Endothelial cell of umbilical vein (primary cell): ENCODE results near the gene SFT2D1. TPM values are rescaled to one million over a fixed set of nuclear protein-coding genes. Genes with fewer than 3 reads are reported as not detected.

Experiments used
- BruUV-seq: library from RNA; stranded (reverse); fragments of 400-500 nt; replicated peaks from 2 replicates; lab custom pipeline; 2021; lab: Mats Ljungman, UMichigan
- CTCF ChIA-PET: fragments of 300-600, 350-600 bp; sonication (Branson Sonifier 250); formaldehyde crosslinking; loops from one replicate; lab custom pipeline; 2021; ENCODE audit warnings: antibody characterized with exemption, inconsistent platforms; lab: Charles Lee
- POLR2A ChIA-PET: fragments of 300-600, 350-600 bp; sonication (Branson Sonifier 250); formaldehyde crosslinking; loops from one replicate; lab custom pipeline; 2021; ENCODE audit warnings: antibody characterized with exemption, inconsistent platforms; lab: Charles Lee
- DNase-seq: peaks from one replicate; pipeline ENCODE4 v3.0.0-alpha.2; 2011; ENCODE audit warnings: low read depth, low spot score
- FAIRE-seq: peaks from 2 replicates; lab custom pipeline; 2011; peaks lifted over from hg19 to GRCh38; lab: Jason Lieb, UNC
- H2AFZ ChIP-seq: 2 replicates; pipeline ENCODE4 v1.6.0; 2012; ENCODE audit warnings: low read depth, low read length, control low read depth, inconsistent platforms
- H3K27ac ChIP-seq: 2 replicates; pipeline ENCODE4 v1.5.1; 2011; ENCODE audit warnings: low read depth, mild to moderate bottlenecking, control low read depth, low read length, moderate library complexity; ENCODE audit not compliant: insufficient read depth
- H3K27me3 ChIP-seq, 2 experiments: 2 replicates each; pipeline versions ENCODE4 v1.6.0 to v1.6.1; 2011; ENCODE audit warnings: low read length in 2 of 2, mixed read lengths in 1 of 2; ENCODE audit not compliant: control insufficient read depth in 2 of 2, insufficient read depth in 2 of 2
- H3K36me3 ChIP-seq, 2 experiments: 2 replicates in 1 of 2; 3 replicates in 1 of 2; pipeline ENCODE4 v1.5.1; 2011; ENCODE audit warnings: low read length in 2 of 2, mild to moderate bottlenecking in 1 of 2, moderate library complexity in 1 of 2; ENCODE audit not compliant: control insufficient read depth in 2 of 2, insufficient read depth in 2 of 2; ENCODE audit errors: extremely low read depth in 1 of 2
- H3K4me1 ChIP-seq: 3 replicates; pipeline ENCODE4 v1.5.1; 2011; ENCODE audit warnings: mild to moderate bottlenecking, low read length; ENCODE audit not compliant: control insufficient read depth, insufficient read depth; ENCODE audit errors: extremely low read depth
- H3K4me2 ChIP-seq: 2 replicates; pipeline ENCODE4 v1.6.1; 2011; ENCODE audit warnings: low read length, control low read depth, mixed read lengths; ENCODE audit not compliant: insufficient read depth
- H3K4me3 ChIP-seq, 3 experiments: fragments of 200-600 bp in 1 of 3; sonication (generic), shearing (Covaris generic) in 1 of 3; replicated peaks in 1 of 3; 2 replicates each; pipeline ENCODE4 v1.5.1; 2011 to 2016; ENCODE audit warnings: control low read depth in 3 of 3, low read length in 3 of 3, mild to moderate bottlenecking in 2 of 3, inconsistent platforms in 1 of 3, low read depth in 1 of 3, moderate library complexity in 1 of 3; ENCODE audit not compliant: insufficient read depth in 1 of 3
- H3K79me2 ChIP-seq: 2 replicates; pipeline ENCODE4 v1.6.0; 2012; ENCODE audit warnings: low read length, inconsistent platforms; ENCODE audit not compliant: control insufficient read depth, insufficient read depth
- H3K9ac ChIP-seq: replicated peaks from 2 replicates; pipeline ENCODE3; 2011; ENCODE audit warnings: low read length, control low read depth; ENCODE audit not compliant: insufficient read depth; ENCODE audit errors: extremely low read depth
- H3K9me1 ChIP-seq: replicated peaks from 3 replicates; pipeline ENCODE4 v1.6.0; 2011; ENCODE audit warnings: mild to moderate bottlenecking, low read length; ENCODE audit not compliant: control insufficient read depth, insufficient read depth; ENCODE audit errors: extremely low read depth
- H3K9me3 ChIP-seq: replicated peaks from 2 replicates; pipeline ENCODE4 v1.5.1; 2012; ENCODE audit warnings: low read length, inconsistent platforms; ENCODE audit not compliant: control insufficient read depth, insufficient read depth
- H4K20me1 ChIP-seq: replicated peaks from 2 replicates; pipeline ENCODE3; 2011; ENCODE audit warnings: mild to moderate bottlenecking, low read length; ENCODE audit not compliant: control insufficient read depth, insufficient read depth; ENCODE audit errors: extremely low read depth
- CTCF ChIP-seq, 2 donors: IDR thresholded peaks; 1 replicate in 1 of 2; 2 replicates in 1 of 2; pipeline ENCODE4 v1.5.1; 2011; ENCODE audit warnings: low read length in 2 of 2, mild to moderate bottlenecking in 2 of 2, moderate library complexity in 2 of 2, control low read depth in 1 of 2, inconsistent platforms in 1 of 2, low read depth in 1 of 2; ENCODE audit not compliant: insufficient read depth in 1 of 2; ENCODE audit errors: extremely low read depth in 1 of 2
- EZH2 ChIP-seq: IDR thresholded peaks from 2 replicates; pipeline ENCODE4 v1.6.1; 2012; ENCODE audit warnings: borderline replicate concordance, low read depth, mild to moderate bottlenecking, moderate library complexity, low read length, inconsistent platforms; ENCODE audit not compliant: severe bottlenecking
- FOS ChIP-seq: IDR thresholded peaks from 2 replicates; pipeline ENCODE4 v1.6.1; 2011; ENCODE audit warnings: mild to moderate bottlenecking, low read length, moderate library complexity, borderline replicate concordance; ENCODE audit not compliant: insufficient read depth
- GATA2 ChIP-seq: IDR thresholded peaks from 2 replicates; pipeline ENCODE4 v1.7.0; 2011; ENCODE audit warnings: low read depth, mild to moderate bottlenecking, moderate library complexity, mixed read lengths, low read length; ENCODE audit not compliant: insufficient read length, insufficient read depth
- JUN ChIP-seq: IDR thresholded peaks from 2 replicates; pipeline ENCODE4 v1.6.1; 2011; ENCODE audit warnings: borderline replicate concordance, low read depth; ENCODE audit not compliant: insufficient read length, insufficient read depth
- MYC ChIP-seq: IDR thresholded peaks from one replicate; pipeline ENCODE4 v1.6.1; 2011; ENCODE audit warnings: mild to moderate bottlenecking, low read depth, low read length
- POLR2A ChIP-seq: IDR thresholded peaks from 2 replicates; pipeline ENCODE4 v1.6.1; 2012; ENCODE audit warnings: low read depth, mild to moderate bottlenecking, control low read depth, low read length
- POLR2AphosphoS5 ChIP-seq: IDR thresholded peaks from 2 replicates; pipeline ENCODE4 v1.6.1; 2012; ENCODE audit warnings: low read depth, mild to moderate bottlenecking, control low read depth, low read length, moderate library complexity; ENCODE audit not compliant: insufficient read depth
- dilution Hi-C: fragments of 300-500 bp; cut with MboI; formaldehyde crosslinking; loops from one replicate; pipeline ENCODE4 v1.15.0; 2019; ENCODE audit warnings: low sequenced_read_pairs; ENCODE audit not compliant: extremely low pct_ligation_motif_present
- intact Hi-C: fragments of 100-400 bp; cut with micrococcal nuclease; formaldehyde crosslinking; loops from one replicate; pipeline ENCODE4 v1.10.0; 2022
- polyA plus RNA-seq, 4 experiments: library from polyadenylated mRNA; depleted of rRNA in 3 of 4; stranded (reverse) in 3 of 4; unstranded in 1 of 4; fragments of >200 nt; gene quantifications; 2 replicates each; pipeline versions ENCODE4 v1.2.1 to v1.2.3, GENCODE V29; 2011 to 2012; ENCODE audit warnings: missing spikeins in 1 of 4
- total RNA-seq: library from RNA; stranded (reverse); gene quantifications from 2 replicates; pipeline ENCODE4 v1.2.3, GENCODE V29; 2021

The SFT2D1 gene
- total and polyA plus RNA-seq, 2 donors (not counting 3 experiments of a cell fraction or from before 2014, with no cell fraction given): 22.9 to 30.6 TPM

- Histone ChIP-seq H3K9ac (no peak overlapping the region), H3K4me3 (no peak overlapping the region), H3K4me2 (no peak overlapping the region), H3K9me1 (no peaks in the 10 kb centered on the region), H2AFZ (no peak overlapping the region), H3K4me1 (no peaks in the 10 kb centered on the region), H3K36me3 (no peaks in the 10 kb centered on the region), H3K9me3 (no peaks in the 10 kb centered on the region), H3K27me3 (peaks cover 0 to 2% of the 10 kb centered on the region in 2 experiments), H4K20me1 (no peaks in the 10 kb centered on the region), H3K79me2 (no peaks in the 10 kb centered on the region), H3K27ac (no peak overlapping the region)
- POLR2A ChIA-PET: no interaction called here
- CTCF ChIA-PET: interaction anchor here (1.0 to 2.3 kb wide), 4 partner anchors 113 to 1070 kb away, joined by 3 to 20 read pairs (median 3); no protein-coding TSS in a partner anchor
- dilution Hi-C loops: no loop called here
- TF ChIP-seq FOS (no peak), JUN (no peak), POLR2A (no peak)
- DNase-seq: no peak
- no peak for FAIRE-seq
- no TSS peak for BruUV-seq
- intact Hi-C loops: no loop called here
These were observed 61.2 kb downstream of the SFT2D1 start for GRCh38 chr6:166281104-166281503.

GRCh38 chr6:166279393-166279679, 63.0 kb downstream of the SFT2D1 start:
- no TSS peak for BruUV-seq
- ChIA-PET CTCF (interaction anchor here (2.3 kb wide), 1 partner anchor 121 kb away, joined by 20 read pairs; no protein-coding TSS in a partner anchor), POLR2A (no interaction called here)

More at GRCh38 chr6:166279393-166279679, 63.0 kb downstream of the SFT2D1 start:
- no peak overlapping the region for H3K4me2 ChIP-seq
- H3K9me1 ChIP-seq: no peaks in the 10 kb centered on the region
- dilution Hi-C loops (no loop called here), intact Hi-C loops (loop anchor here (5.0 to 10.0 kb wide), 3 partner anchors 348 to 675 kb away; partner anchors contain the start of genes RNASET2 and RPS6KA2)
- no peak for FAIRE-seq
- no peaks in the 10 kb centered on the region for H3K9me3 ChIP-seq
- no peaks in the 10 kb centered on the region for H3K4me1 ChIP-seq
- DNase-seq: no peak
- no peak overlapping the region for H2AFZ ChIP-seq
- no peaks in the 10 kb centered on the region for H3K36me3 ChIP-seq
- peaks cover 0 to 2% of the 10 kb centered on the region in 2 experiments for H3K27me3 ChIP-seq
- TF ChIP-seq JUN: no peak
- no peak for TF ChIP-seq CTCF (IDR thresholded peaks at IDR 0.05; ENCODE audit: extremely low read depth in 1 of 2, insufficient read depth in 1 of 2, low read depth in 1 of 2, low read length in 2 of 2)
- no peak for TF ChIP-seq GATA2
- TF ChIP-seq EZH2: no peak
- no peak for TF ChIP-seq MYC
- no peak for TF ChIP-seq POLR2AphosphoS5
- TF ChIP-seq FOS: no peak
- no peaks in the 10 kb centered on the region for H4K20me1 ChIP-seq
- H3K27ac ChIP-seq: no peak overlapping the region
- H3K4me3 ChIP-seq: no peak overlapping the region
- no peaks in the 10 kb centered on the region for H3K79me2 ChIP-seq
- H3K9ac ChIP-seq: no peak overlapping the region
